Epithelial cell of proximal tubule (primary cell): ENCODE data around the gene CACNA1H. TPM values are rescaled to one million over a fixed set of nuclear protein-coding genes. Genes with fewer than 3 reads are reported as not detected.

Experiments used
- DNase-seq: peaks from one replicate; pipeline ENCODE4 v3.0.0-alpha.2; 2011; ENCODE audit warnings: low read depth
- H3K4me3 ChIP-seq: 2 replicates; pipeline ENCODE4 v1.5.1; 2011; ENCODE audit warnings: low read depth, mild to moderate bottlenecking, low read length
- total RNA-seq: library from RNA; depleted of rRNA; stranded (reverse); fragments of >200 nt; gene quantifications from 2 replicates; pipeline ENCODE4 v1.2.3, GENCODE V29; 2015
- TF ChIP-seq, protein P1 (sequence below): conservative IDR thresholded peaks from 2 replicates; pipeline ENCODE4 v1.5.1; 2012; ENCODE audit warnings: low read depth, mild to moderate bottlenecking, low read length

CACNA1H gene
- total RNA-seq, 1 donor from 2014 or later = 0.29 TPM

GRCh38 chr16:1131378-1131994 lies 21.4 kb upstream of the CACNA1H start:
- H3K4me3 ChIP-seq = no peak overlapping the region
- no peak for DNase-seq
- TF ChIP-seq, protein P1, sequence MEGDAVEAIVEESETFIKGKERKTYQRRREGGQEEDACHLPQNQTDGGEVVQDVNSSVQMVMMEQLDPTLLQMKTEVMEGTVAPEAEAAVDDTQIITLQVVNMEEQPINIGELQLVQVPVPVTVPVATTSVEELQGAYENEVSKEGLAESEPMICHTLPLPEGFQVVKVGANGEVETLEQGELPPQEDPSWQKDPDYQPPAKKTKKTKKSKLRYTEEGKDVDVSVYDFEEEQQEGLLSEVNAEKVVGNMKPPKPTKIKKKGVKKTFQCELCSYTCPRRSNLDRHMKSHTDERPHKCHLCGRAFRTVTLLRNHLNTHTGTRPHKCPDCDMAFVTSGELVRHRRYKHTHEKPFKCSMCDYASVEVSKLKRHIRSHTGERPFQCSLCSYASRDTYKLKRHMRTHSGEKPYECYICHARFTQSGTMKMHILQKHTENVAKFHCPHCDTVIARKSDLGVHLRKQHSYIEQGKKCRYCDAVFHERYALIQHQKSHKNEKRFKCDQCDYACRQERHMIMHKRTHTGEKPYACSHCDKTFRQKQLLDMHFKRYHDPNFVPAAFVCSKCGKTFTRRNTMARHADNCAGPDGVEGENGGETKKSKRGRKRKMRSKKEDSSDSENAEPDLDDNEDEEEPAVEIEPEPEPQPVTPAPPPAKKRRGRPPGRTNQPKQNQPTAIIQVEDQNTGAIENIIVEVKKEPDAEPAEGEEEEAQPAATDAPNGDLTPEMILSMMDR = no peak

GRCh38 chr16:1132431-1132830 lies 20.5 kb upstream of the CACNA1H start:
- no peak overlapping the region for H3K4me3 ChIP-seq
- TF ChIP-seq, protein P1 = no peak
- no peak for DNase-seq

DNA sequence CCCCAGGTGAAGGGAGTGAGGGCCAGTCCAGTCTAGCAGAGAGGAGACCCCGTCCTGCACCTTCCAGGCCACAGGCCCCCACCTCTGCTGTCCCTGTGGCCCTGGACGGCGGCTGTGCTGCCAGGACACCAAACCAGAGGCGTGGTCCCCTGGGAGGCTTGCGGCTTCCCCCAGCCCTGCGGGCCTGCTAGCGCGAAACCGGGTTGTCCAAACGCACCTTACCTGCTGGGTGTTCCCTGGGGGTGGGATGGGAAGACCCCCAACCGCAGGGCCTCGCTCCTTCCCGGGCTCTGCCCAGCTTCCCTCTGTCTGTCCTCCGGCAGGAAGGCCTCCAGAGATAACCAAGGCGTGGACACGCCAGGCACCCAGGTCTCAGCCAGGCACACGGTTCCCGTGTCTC lies 19.6 kb upstream of the CACNA1H start:
- no peak overlapping the region for H3K4me3 ChIP-seq
- TF ChIP-seq, protein P1 = no peak

GRCh38 chr16:1133810-1134520 lies 18.9 kb upstream of the CACNA1H start:
- TF ChIP-seq, protein P1 = no peak
- DNase-seq = no peak
- H3K4me3 ChIP-seq = no peak overlapping the region

More for the DNA sequence above, 19.6 kb upstream of the CACNA1H start:
- no peak for DNase-seq

DNA sequence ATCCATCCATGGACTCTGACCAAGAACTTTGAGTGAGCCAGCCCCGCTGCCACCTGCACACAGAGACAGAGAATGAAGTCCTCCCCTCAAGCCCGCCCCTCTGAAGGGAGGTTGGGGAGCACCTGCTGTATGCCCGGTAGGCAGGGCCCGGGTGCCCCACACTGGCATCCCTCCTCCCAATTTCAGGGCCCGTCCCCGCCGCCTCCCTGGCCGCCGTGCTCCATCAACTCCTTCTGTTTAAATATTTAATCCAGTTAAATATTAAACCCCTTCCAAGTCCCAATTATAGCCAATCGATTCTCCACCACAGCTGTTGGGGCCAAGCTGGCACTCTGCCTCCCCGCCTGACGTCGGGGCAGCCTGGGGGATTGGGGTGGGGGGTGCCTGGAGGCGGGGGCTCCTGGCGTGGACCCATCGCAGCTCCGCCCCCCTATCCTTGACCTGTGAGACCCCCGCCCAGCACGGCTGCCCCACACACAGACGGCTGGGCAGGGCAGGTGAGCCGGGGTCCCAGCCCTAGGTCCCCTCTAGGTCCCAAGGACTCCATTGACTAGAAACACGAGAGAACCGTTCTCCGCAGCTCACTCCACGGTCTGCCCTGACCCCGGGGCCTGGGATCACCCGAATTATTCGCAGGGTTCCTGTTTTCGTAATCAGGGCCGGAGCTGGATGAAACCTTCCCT lies 18.0 kb upstream of the CACNA1H start:
- no peak for DNase-seq
- H3K4me3 ChIP-seq = no peak overlapping the region
- TF ChIP-seq, protein P1 = no peak

DNA sequence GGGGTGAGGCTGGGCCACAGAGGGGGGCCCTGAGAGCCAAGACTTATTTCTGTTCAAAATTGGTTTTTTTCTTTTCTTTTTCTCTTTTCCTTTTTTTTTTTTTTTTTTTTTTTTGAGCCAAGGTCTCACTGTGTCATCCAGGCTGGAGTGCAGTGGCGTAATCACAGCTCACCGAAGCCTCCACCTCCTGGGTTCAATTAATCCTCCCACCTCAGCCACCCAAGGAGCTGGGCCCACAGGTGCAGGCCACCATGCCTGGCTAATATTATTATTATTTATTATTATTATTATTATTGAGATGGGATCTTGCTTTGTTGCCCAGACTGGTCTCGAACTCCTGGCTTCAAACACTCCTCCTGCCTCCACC lies 17.5 kb upstream of the CACNA1H start:
- DNase-seq = no peak

More for the DNA sequence above, 17.5 kb upstream of the CACNA1H start:
- TF ChIP-seq, protein P1 = no peak
- no peak overlapping the region for H3K4me3 ChIP-seq
